Measurements from ENCODE around the gene PITRM1.

- TF ChIP-seq CTCF (IDR thresholded peaks at IDR 0.05; ENCODE audit: poor library complexity), result no peak
- no peak for TF ChIP-seq EZH2phosphoT487 (IDR thresholded peaks at IDR 0.05; ENCODE audit: low read depth, severe bottlenecking, unreplicated experiment)
- no peak for TF ChIP-seq EZH2 (IDR thresholded peaks at IDR 0.05; ENCODE audit: borderline replicate concordance)
Measured at GRCh38 chr10:3198900-3199299, 26.3 kb upstream of the PITRM1 start.

Measured in hepatocyte (in vitro differentiated cells).